PC-3 (cell line): Measurements from ENCODE around the gene DIP2B.

ENCODE experiments used
- EZH2 ChIP-seq: fragments of 300-600 bp; sonication (generic); IDR thresholded peaks from one replicate; pipeline ENCODE4 v1.6.1; 2017; ENCODE audit warnings: antibody characterized with exemption, mild to moderate bottlenecking, low read length; ENCODE audit not compliant: unreplicated experiment
- TF ChIP-seq, protein P1 (sequence below): fragments of 300-600 bp; sonication (generic); conservative IDR thresholded peaks from 2 replicates; pipeline ENCODE4 v1.5.1; 2017; ENCODE audit warnings: antibody characterized with exemption, low read depth, mild to moderate bottlenecking, low read length

DNA sequence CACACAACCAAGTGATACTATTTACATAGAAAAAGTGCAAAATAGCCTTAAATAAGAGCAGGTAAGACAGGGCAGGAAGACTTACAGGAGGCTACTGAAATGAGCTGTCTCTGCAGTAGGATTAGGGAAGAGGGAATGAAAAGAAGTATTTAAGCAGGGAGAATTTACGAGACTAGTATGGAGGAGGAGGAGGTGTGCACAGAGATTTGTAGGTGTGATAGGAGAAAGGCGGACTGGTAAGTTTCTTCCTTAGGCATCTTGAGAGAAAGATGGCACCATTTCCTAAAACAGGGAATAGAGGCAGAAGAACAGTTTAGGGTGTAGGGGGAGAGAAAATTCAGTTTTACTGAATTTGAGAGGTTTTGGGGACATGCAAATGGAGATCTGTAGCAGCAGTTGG is 25.7 kb downstream of the DIP2B start:
- TF ChIP-seq, protein P1, sequence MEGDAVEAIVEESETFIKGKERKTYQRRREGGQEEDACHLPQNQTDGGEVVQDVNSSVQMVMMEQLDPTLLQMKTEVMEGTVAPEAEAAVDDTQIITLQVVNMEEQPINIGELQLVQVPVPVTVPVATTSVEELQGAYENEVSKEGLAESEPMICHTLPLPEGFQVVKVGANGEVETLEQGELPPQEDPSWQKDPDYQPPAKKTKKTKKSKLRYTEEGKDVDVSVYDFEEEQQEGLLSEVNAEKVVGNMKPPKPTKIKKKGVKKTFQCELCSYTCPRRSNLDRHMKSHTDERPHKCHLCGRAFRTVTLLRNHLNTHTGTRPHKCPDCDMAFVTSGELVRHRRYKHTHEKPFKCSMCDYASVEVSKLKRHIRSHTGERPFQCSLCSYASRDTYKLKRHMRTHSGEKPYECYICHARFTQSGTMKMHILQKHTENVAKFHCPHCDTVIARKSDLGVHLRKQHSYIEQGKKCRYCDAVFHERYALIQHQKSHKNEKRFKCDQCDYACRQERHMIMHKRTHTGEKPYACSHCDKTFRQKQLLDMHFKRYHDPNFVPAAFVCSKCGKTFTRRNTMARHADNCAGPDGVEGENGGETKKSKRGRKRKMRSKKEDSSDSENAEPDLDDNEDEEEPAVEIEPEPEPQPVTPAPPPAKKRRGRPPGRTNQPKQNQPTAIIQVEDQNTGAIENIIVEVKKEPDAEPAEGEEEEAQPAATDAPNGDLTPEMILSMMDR, result no peak
- TF ChIP-seq EZH2, result no peak
